Measurements from ENCODE around the gene SCRT2. TPM values are rescaled to one million over a fixed set of nuclear protein-coding genes. Genes with fewer than 3 reads are reported as not detected.

The SCRT2 gene
- total RNA-seq, 4 donors from 2014 or later, result not detected

- DNase-seq (ENCODE audit: low spot score), result no peak
- ATAC-seq (ENCODE audit: low FRiP score), result no peak
Observed at GRCh38 chr20:701401-702129, 26.0 kb upstream of the SCRT2 start.

GRCh38 chr20:699811-700338 is 24.3 kb upstream of the SCRT2 start:
- DNase-seq (ENCODE audit: low spot score) (no peak), ATAC-seq (ENCODE audit: low FRiP score) (no peak)
- TF ChIP-seq CTCF (IDR thresholded peaks at IDR 0.05), result no peak

More at GRCh38 chr20:701401-702129, 26.0 kb upstream of the SCRT2 start:
- TF ChIP-seq CTCF (IDR thresholded peaks at IDR 0.05), result no peak

GRCh38 chr20:699342-699741 is 23.7 kb upstream of the SCRT2 start:
- DNase-seq (ENCODE audit: low spot score), result no peak

GRCh38 chr20:698276-698675 is 22.7 kb upstream of the SCRT2 start:
- no peak for ATAC-seq (ENCODE audit: low FRiP score)
- DNase-seq (ENCODE audit: low spot score), result no peak
- no peak for TF ChIP-seq CTCF (IDR thresholded peaks at IDR 0.05)

More at GRCh38 chr20:699342-699741, 23.7 kb upstream of the SCRT2 start:
- no peak for TF ChIP-seq CTCF (IDR thresholded peaks at IDR 0.05)
- ATAC-seq (ENCODE audit: low FRiP score), result no peak

- no peak for DNase-seq (ENCODE audit: low spot score)
- no peak for TF ChIP-seq CTCF (IDR thresholded peaks at IDR 0.05)
- ATAC-seq (ENCODE audit: low FRiP score), result no peak
Observed at GRCh38 chr20:697826-698225, 22.2 kb upstream of the SCRT2 start.

- ATAC-seq (ENCODE audit: low FRiP score), result no peak
- DNase-seq (ENCODE audit: low spot score), result no peak
- no peak for TF ChIP-seq CTCF (IDR thresholded peaks at IDR 0.05)
Observed at GRCh38 chr20:695165-695866, 19.7 kb upstream of the SCRT2 start.
